ENCODE data around the gene WWOX.

The WWOX gene

DNA sequence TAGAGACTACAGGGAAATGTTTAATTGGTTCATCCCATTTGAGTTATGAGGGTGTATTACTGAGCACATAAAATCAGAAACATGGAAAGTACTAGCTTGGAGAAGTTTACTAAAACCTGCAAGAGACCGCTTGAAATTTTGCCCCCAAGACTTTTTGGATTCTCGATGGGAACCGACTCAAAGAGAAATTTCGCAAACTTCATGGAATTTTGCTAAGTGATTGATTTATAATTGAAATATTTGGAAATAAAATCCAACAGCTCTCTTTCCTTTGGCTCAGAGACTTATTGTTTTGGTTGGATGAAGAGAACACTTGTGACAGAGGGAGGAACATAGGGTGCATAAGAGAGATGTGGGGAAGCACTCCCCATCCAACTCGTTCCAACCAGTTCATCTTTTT, 574.4 kb downstream of the WWOX start:
- no peak for TF ChIP-seq OSR1 (CRISPR knock-in tag; IDR thresholded peaks at IDR 0.05)
- ATAC-seq: no peak

GRCh38 chr16:78675312-78675711, 575.9 kb downstream of the WWOX start:
- TF ChIP-seq ZNF70 (CRISPR knock-in tag; IDR thresholded peaks at IDR 0.05): no peak
- no peak for ATAC-seq

DNA sequence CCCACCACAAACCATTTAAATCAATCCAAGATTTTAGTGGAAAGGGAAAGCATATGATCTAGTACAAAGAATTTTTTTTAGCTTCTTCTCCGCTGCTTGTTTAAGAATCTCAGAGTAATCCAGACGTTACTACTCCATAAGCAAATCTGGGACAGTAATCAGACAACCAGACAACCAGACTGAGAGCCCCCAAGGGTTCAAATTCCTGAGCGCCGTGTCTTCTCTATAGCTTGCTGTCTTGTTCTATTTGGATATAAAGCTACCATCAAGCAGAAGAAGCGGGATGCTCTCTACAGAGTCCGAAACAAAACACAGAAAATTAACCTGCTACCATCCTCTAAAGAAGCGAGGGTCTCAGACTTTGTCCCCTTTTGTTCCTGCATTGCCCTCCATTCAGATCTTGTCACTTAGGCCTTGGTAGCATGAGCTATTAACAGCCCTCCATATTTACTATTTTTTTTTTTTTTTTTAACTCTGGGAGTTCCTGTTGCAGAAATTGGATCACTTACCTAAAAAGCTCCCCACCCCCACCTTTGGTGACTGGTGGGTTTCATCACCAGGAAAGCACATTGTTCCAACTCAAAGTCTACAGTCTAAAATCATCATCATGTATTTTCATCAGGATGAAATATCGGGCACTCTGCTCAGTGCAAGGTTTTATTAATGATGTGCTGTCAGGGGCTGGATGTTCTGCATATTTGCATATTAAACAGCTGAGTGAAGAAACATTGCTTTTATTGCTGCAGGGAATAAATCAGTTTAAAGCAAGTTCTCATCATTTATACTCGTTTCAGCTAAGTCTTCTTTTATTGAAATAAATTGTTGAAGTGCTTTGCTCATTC, 576.7 kb downstream of the WWOX start:
- no peak for ATAC-seq
- TF ChIP-seq OSR1 (CRISPR knock-in tag; IDR thresholded peaks at IDR 0.05) (no peak), PPARA (CRISPR knock-in tag; IDR thresholded peaks at IDR 0.05; ENCODE audit: borderline replicate concordance) (no peak), ZFP30 (CRISPR knock-in tag; IDR thresholded peaks at IDR 0.05) (no peak), ESRRG (CRISPR knock-in tag; IDR thresholded peaks at IDR 0.05) (no peak), CREB5 (CRISPR knock-in tag; IDR thresholded peaks at IDR 0.05; ENCODE audit: low read depth) (no peak), POU6F1 (CRISPR knock-in tag; IDR thresholded peaks at IDR 0.05; ENCODE audit: borderline replicate concordance, low read depth) (no peak), TOX (CRISPR knock-in tag; IDR thresholded peaks at IDR 0.05; ENCODE audit: borderline replicate concordance) (no peak), TCF4 (CRISPR knock-in tag; IDR thresholded peaks at IDR 0.05; ENCODE audit: borderline replicate concordance) (no peak), ZC3H10 (CRISPR knock-in tag; IDR thresholded peaks at IDR 0.05) (no peak), RARB (CRISPR knock-in tag; IDR thresholded peaks at IDR 0.05) (no peak), ZNF8 (CRISPR knock-in tag; IDR thresholded peaks at IDR 0.05) (no peak), BACH2 (CRISPR knock-in tag; IDR thresholded peaks at IDR 0.05; ENCODE audit: borderline replicate concordance) (no peak), GLIS3 (CRISPR knock-in tag; IDR thresholded peaks at IDR 0.05) (no peak), ZNF70 (CRISPR knock-in tag; IDR thresholded peaks at IDR 0.05) (no peak), CSDC2 (CRISPR knock-in tag; IDR thresholded peaks at IDR 0.05) (no peak)

GRCh38 chr16:78677181-78677731, 577.8 kb downstream of the WWOX start:
- TF ChIP-seq BACH2 (CRISPR knock-in tag; IDR thresholded peaks at IDR 0.05; ENCODE audit: borderline replicate concordance) (no peak), GLIS3 (CRISPR knock-in tag; IDR thresholded peaks at IDR 0.05) (no peak), ZFP30 (CRISPR knock-in tag; IDR thresholded peaks at IDR 0.05) (no peak), PPARA (CRISPR knock-in tag; IDR thresholded peaks at IDR 0.05; ENCODE audit: borderline replicate concordance) (no peak), ZC3H10 (CRISPR knock-in tag; IDR thresholded peaks at IDR 0.05) (no peak), RARB (CRISPR knock-in tag; IDR thresholded peaks at IDR 0.05) (no peak), ESRRG (CRISPR knock-in tag; IDR thresholded peaks at IDR 0.05) (no peak), ZNF8 (CRISPR knock-in tag; IDR thresholded peaks at IDR 0.05) (no peak), OSR1 (CRISPR knock-in tag; IDR thresholded peaks at IDR 0.05) (no peak)
- TF ChIP-seq, protein P1, sequence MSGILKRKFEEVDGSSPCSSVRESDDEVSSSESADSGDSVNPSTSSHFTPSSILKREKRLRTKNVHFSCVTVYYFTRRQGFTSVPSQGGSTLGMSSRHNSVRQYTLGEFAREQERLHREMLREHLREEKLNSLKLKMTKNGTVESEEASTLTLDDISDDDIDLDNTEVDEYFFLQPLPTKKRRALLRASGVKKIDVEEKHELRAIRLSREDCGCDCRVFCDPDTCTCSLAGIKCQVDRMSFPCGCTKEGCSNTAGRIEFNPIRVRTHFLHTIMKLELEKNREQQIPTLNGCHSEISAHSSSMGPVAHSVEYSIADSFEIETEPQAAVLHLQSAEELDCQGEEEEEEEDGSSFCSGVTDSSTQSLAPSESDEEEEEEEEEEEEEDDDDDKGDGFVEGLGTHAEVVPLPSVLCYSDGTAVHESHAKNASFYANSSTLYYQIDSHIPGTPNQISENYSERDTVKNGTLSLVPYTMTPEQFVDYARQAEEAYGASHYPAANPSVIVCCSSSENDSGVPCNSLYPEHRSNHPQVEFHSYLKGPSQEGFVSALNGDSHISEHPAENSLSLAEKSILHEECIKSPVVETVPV (CRISPR knock-in tag; IDR thresholded peaks at IDR 0.05): no peak
- ATAC-seq: no peak

GRCh38 chr16:78679546-78679945, 580.1 kb downstream of the WWOX start:
- no peak for TF ChIP-seq ZNF565 (CRISPR knock-in tag; conservative IDR thresholded peaks at IDR 0.05; ENCODE audit: low read depth)
- no peak for TF ChIP-seq ZFP30 (CRISPR knock-in tag; IDR thresholded peaks at IDR 0.05)
- no peak for TF ChIP-seq TOX (CRISPR knock-in tag; IDR thresholded peaks at IDR 0.05; ENCODE audit: borderline replicate concordance)
- no peak for TF ChIP-seq CREB5 (CRISPR knock-in tag; IDR thresholded peaks at IDR 0.05; ENCODE audit: low read depth)
- no peak for TF ChIP-seq PPARA (CRISPR knock-in tag; IDR thresholded peaks at IDR 0.05; ENCODE audit: borderline replicate concordance)
- no peak for TF ChIP-seq BACH2 (CRISPR knock-in tag; IDR thresholded peaks at IDR 0.05; ENCODE audit: borderline replicate concordance)
- TF ChIP-seq TCF4 (CRISPR knock-in tag; IDR thresholded peaks at IDR 0.05; ENCODE audit: borderline replicate concordance): no peak
- TF ChIP-seq ARNTL (CRISPR knock-in tag; IDR thresholded peaks at IDR 0.05; ENCODE audit: borderline replicate concordance, low read depth): no peak
- TF ChIP-seq CSDC2 (CRISPR knock-in tag; IDR thresholded peaks at IDR 0.05): no peak
- TF ChIP-seq GLIS3 (CRISPR knock-in tag; IDR thresholded peaks at IDR 0.05): no peak
- TF ChIP-seq POU6F1 (CRISPR knock-in tag; IDR thresholded peaks at IDR 0.05; ENCODE audit: borderline replicate concordance, low read depth): no peak
- no peak for TF ChIP-seq ISL1 (CRISPR knock-in tag; IDR thresholded peaks at IDR 0.05)
- ATAC-seq: no peak

All from SK-N-SH treated with all-trans-retinoic acid at 6 μM for 48 hours (cell line).